ENCODE results near the gene SELENOF.
"Not testable (repeated sequence)": the region's sequence is repeated elsewhere in the genome, so short reads cannot be mapped to it uniquely, and the experiment has no call there.

SELENOF gene

GRCh38 chr1:86915737-86916235, 1.9 kb upstream of the SELENOF start:
- DNase-seq: no peak

DNA sequence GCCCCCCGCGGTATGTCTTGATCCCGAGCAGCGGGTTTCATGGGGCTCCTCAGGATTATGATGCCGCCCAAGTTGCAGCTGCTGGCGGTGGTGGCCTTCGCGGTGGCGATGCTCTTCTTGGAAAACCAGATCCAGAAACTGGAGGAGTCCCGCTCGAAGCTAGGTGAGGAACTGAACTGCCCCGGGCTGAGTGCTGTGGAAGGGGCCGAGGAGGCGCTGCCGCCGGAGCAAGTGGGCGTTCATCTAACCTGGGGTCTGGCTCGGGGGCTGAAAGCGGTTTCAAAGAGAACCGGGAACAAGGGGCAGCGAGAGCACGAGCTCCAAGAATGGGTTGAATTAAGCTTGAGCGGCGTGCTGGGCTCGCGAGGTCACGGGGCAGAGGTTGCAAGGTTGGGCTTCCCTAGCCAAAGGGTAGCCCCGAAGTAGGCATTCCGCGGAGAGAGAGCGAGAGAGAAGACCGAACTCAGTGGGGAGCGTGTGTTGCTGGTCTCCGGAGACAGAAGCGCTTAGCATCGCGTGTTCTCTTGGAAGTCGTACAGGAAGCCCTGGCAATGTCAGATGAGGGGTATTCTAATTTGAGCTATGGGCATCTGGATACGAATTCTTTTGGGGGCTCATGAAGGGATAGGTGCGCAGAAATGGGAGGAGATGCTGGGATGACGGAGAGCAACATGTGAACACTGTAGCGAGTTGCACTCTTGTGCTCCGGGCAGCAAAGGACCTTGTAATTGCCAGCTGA, 1.2 kb upstream of the SELENOF start:
- peak; percentile 44 for DNase-seq

DNA sequence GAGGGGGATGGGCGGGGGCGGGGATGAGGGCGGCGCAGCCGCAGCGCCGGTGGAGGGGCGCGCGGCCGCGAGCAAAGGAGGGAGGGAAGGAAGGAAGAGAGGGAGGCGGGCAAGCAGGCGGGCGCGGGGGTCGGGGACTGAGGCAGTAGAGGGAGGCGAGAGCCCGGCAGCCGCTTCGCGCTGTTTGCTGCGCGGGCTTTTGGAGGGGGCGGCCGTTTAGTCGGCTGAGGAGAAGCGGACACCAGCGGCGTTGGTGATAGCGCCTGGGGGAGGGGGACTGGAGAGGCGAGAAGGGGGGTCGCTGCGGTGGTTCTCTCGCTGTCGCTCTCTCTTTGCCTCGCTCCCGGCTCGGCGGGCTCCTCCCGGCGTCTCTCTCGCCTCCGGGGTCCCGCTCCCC, 673 bp upstream of the SELENOF start, which contains the start of gene HS2ST1:
TSS of gene HS2ST1 (plus strand) at position 35 of the 397 bp plus-strand sequence.
- DNase-seq: no peak

GRCh38 chr1:86913399-86913895, 479 bp downstream of the SELENOF start:
- DNase-seq: no peak

DNA sequence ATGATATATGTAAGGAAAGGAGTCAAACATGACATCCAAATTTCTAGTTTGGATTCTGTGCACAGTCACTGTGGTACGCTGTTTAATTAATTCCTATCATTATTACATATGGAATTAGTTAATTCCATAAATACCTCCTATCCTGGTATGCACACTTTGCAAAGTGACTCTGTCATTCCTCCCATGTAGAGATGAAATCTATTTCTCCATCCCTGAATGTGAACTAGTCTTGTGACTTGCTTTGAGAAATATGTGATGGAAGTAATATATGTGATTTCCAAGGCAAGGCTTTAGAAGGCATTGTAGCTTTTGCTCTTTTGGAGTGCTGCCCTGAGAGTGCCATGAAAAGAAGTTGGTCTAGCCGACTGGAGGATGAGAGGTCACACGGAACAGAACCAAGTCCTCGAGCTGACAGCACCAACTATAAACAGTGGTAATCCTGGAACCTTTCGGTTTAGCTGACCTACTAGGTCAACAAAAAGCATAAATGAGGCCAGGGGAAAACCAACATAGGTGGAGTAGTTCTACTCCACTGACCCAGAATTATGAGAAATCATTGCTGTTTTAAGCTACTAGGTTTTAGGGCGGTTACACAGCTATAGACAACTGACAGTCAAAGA, 1.5 kb downstream of the SELENOF start:
- no peak for DNase-seq

DNA sequence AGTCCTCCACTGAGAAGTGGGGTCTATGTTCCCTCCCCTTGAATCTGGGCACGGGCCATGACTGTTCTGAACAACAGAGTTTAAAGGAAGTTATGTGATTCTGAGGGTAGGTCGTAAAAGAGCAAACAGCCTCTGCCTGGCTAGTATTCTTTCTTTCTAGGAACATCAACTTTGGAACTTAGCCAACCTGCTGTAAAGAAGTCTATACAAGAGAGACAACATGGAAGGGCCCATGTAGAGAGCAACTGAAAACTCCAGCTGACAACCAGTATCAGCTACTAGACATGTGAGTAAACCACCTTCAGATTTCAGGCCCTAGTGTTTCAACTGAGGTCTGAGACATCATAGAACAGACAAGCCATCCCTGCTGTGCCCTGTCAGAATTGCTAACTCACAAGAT, 7.5 kb downstream of the SELENOF start:
- DNase-seq: no peak

- DNase-seq: no peak
These were observed 8.1 kb downstream of the SELENOF start for GRCh38 chr1:86905875-86906274.

DNA sequence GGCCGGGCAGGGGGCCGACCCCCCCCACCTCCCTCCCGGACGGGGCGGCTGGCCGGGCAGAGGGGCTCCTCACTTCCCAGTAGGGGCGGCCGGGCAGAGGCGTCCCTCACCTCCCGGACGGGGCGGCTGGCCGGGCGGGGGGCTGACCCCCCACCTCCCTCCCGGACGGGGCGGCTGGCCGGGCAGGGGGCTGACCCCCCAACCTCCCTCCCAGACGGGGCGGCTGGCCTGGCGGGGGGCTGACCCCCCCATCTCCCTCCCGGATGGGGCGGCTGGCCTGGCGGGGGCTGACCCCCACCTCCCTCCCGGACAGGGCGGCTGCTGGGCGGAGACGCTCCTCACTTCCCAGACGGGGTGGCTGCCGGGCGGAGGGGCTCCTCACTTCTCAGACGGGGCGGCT, 14.5 kb downstream of the SELENOF start:
- DNase-seq: not testable (repeated sequence)

GRCh38 chr1:86888327-86888726, 25.6 kb downstream of the SELENOF start:
- no peak for DNase-seq

DNA sequence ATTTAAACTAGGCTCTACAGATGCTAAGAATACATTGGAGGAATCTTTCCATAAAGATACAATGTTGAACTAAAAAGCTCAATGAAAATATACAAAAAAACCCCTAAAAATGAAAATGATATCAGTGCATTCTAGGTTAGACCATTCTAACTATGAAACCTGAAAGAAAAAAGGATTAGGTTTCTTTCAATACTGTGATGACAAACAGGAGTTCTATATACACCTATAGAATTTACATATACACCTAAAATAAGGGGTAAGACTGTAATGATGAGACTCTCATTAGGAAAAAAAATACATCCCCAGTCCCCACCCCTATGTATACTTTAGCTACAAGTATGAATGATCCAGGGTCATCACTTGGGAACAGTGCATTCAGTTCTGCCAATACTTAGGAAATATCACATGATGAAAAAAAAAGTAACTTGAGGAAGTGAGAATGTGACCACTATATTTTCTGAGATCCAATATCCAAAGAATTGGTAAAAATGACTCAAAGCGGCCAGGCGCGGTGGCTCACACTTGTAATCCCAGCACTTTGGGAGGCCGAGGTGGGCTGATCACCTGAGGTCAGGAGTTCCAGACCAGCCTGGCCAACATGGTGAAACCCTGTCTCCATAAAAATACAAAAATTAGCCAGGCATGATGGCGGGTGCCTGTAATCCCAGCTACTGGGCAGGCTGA, 26.3 kb downstream of the SELENOF start:
- DNase-seq: no peak

- DNase-seq: no peak
These were observed 38.2 kb downstream of the SELENOF start for GRCh38 chr1:86875722-86876121.

GRCh38 chr1:86872086-86872485, 41.8 kb downstream of the SELENOF start:
- DNase-seq: peak; percentile 34

DNA sequence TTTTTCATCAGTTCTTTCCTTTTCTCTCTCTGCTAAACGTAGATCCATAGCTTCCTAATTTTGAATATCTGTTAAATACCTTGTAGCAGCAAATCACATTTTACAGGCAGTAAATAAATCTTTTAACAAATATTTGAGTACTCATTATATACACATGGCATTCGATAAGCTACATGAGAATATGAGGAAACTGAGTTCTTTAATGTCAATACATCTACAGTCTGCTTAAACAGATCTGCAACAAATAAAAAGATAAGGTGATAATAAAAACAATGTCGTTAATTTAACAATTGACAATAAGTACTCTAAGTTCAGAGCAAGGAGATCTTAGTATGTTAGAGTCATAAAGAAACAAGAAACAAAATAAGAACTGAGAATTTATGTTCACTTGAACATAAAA, 42.9 kb downstream of the SELENOF start:
- DNase-seq: no peak

DNA sequence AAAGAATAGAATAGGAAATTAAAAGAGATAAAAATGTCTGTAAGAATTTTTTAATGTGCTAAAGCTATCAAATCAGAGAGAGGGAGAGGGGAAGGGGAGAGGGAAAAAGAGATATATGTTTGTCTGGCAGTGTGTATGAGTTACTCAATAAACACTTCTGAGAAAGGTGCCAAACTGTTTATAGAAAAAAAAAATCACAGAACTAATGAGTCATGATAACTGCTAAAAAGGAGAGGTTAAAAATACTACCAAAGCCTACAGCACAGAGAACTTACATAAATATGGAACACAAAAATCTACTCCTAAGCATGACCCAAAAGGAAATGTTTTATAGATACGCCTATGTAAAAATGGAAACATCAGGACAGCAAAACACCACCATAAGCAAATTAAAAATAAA, 45.4 kb downstream of the SELENOF start:
- DNase-seq: no peak

GRCh38 chr1:86867278-86867677, 46.6 kb downstream of the SELENOF start:
- not testable (repeated sequence) for DNase-seq

GRCh38 chr1:86866665-86867064, 47.3 kb downstream of the SELENOF start:
- no peak for DNase-seq

DNA sequence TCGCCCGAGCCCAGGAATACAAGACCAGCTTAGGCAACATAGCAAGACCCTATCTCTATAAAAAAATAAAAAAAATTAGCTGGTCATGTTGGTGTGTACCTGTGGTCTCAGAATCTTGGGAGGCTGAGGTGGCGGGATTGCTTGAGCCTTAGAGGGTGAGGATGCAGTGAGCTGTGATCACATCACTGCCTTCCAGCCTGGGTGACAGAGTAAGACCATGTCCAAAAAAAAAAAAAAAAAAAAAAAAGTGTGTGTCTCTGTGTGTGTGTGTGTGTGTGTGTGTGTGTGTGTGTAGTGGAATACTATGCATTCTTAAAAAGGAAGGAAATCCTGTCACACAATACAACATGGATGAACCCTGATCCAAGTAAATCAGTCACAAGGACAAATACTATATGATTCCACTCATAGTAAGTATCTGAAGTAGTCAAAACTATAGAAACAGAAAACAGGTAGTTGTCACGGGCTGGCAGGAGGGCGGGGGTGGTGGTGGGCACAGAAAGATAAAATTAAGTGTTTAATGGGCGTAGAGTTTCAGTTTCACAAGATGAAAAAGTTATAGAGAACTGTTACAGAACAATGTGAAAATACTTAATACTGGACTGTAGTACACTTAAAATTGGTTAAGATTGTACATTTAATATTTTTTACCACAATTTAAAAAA, 47.8 kb downstream of the SELENOF start:
- no peak for DNase-seq

DNA sequence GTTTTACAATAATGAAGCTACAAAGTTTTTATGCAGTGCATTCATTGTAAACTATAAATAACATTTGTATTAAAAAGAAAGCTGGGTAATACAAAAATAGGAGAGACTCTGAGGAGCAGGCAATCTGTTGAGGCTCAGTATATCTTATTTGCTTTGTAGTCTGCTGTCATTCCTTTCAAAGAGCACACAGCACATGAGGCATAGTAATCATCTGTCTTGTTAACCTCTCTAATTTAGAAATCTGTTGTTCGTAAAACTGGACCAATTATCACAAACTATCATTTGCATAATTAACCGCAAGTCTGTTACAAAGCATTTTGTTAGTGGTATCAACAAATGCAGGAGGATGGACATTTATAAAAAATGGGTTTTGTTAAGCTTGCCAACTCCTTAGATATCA, 51.0 kb downstream of the SELENOF start:
- DNase-seq: no peak

GRCh38 chr1:86861424-86861823, 52.5 kb downstream of the SELENOF start:
- no peak for DNase-seq

GRCh38 chr1:86860424-86860823, 53.5 kb downstream of the SELENOF start:
- no peak for DNase-seq

DNA sequence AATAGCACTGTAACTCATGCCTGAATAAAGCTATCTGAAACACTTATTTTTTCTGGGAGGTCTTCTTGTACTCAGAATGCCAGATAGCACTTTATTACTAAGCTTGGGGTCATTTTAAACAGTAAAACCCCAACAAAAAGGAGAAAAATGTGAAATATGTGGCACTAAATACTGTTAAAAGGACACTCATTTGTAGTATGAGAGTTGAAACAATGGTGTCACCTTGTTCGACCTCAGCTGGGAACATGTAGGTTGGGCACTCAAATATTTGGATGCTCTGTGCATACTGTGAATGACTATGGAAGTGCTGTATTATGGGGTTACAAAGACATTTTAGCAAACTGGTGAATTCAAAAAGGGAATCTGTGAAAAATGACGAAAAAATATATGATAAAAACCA, 53.9 kb downstream of the SELENOF start:
- no peak for DNase-seq

DNA sequence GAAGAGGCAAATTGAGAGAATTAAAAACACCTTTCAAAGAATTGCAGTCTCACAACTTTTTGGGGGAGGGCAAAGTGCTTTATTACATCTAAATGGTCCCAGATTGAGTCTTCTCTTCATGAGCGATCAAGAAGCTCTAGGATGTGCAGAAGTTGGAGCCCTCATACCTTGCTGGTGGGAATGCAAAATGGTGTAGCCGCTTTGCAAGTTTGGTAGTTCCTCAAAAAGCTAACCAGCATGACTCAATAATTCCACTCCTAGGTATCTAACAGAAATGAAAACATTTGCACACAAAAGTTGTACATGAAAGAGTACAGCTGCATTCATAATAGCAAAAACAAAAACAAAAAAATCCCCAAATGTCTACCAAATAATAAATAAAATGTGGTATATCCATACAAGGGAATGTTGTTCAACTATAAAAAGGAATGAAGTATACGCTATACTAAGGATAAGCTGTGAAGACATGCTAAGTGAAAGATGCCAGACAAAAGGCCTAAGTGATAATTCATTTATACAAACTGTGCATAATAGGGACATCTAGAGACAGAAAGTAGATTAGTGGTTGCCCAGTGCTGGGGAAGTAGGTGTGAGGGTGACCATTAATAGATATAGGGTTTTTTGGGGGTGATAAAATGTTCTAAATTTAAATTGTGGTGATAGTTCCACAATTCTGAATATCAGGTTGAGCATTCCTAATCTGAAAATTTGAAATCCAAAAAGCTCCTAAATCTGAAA, 55.2 kb downstream of the SELENOF start:
- no peak for DNase-seq
